ENCODE results near the gene GPC5. TPM values are rescaled to one million over a fixed set of nuclear protein-coding genes. Genes with fewer than 3 reads are reported as not detected.
A peak's percentile ranks its signal among the peaks of the same experiment; 100 is the strongest.

Gene GPC5
- total and polyA plus RNA-seq, 9 of the 15 experiments (the other 6 are each of a cell fraction or from before 2014, with no cell fraction given): 0.18 to 0.27 TPM; not detected in 7

DNA sequence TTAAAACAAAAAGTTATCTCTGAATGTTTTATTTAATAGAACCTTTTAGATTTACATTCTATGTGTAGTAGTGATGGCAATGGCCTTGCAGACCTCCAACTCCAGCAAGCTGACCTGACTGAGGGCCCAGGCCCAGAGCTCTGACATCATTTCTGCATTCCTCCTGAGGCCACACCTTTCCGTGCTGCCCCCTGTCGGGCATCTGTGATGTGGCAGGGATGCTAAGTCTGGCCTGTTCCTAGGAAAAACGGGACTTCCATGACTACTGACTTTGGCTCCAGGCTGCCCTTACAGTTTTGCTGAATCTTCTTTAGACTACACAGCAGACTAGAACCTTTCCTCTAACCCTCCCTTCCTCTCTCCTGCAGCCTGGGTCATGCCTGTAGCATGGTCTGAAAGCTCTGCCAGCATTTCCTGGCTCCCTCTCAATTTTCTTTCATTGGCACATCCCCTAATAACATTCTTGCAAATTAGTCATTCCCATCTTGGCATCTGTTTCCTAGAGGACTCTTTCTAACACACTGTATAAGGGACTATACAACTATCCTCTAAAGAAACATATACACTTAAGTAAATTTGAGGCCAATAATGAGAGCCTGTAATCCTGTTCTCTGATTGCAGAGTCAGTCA is 249.1 kb downstream of the GPC5 start (continued):
- peak; percentile 79 for TF ChIP-seq CTCFL (IDR thresholded peaks at IDR 0.05; ENCODE audit: borderline replicate concordance, insufficient read depth, low read depth, low read length, poor library complexity, severe bottlenecking)
- no peak for TF ChIP-seq FIP1L1 (IDR thresholded peaks at IDR 0.05; ENCODE audit: low read depth, low read length, poor library complexity, severe bottlenecking)
- peak; percentile 70; the same call in 1 of the 2 replicates for TF ChIP-seq JUND (IDR thresholded peaks at IDR 0.05; ENCODE audit: borderline replicate concordance, low read depth, low read length)
- no peak for TF ChIP-seq JUND (tag; IDR thresholded peaks at IDR 0.05; ENCODE audit: borderline replicate concordance, low read depth, low read length)

DNA sequence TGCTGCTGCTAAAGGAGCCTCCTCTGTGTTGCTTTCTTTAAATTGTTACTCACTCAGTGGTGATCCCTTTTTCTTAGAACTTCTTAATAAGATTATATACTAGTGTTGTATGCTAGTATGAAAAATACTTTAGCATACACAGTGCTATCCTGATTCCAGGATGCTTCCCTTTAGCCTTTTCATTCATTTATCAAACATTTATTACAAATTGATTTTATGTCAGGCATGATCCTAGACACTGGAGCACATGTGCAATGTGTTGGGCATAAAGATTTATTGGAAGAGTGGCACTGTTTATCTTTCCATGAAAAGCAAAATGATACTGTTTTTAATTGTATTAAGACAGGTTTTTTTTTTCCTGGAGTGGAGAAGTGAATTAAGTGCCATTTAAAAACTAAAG is 249.6 kb downstream of the GPC5 start:
- no peak overlapping the region for H3K4me2 ChIP-seq (ENCODE audit: insufficient read depth, low read length)
- no peaks in the 10 kb centered on the region for H3K4me1 ChIP-seq (replicated peaks in 1 of 2; ENCODE audit: control insufficient read depth in 2 of 2, insufficient read depth in 2 of 2, low read length in 2 of 2)
- H4K20me1 ChIP-seq (replicated peaks; ENCODE audit: control insufficient read depth, insufficient read depth, low read length): no peaks in the 10 kb centered on the region
- H3K9me3 ChIP-seq (replicated peaks; ENCODE audit: control insufficient read depth, insufficient read depth, low read depth, low read length): 0 out of 2 replicates have a peak, but pooled peaks cover 4% of the 10 kb centered on the region
- intact Hi-C loops (cut with micrococcal nuclease) (no loop called here), in situ Hi-C loops (cut with MboI) (no loop called here)
- H3K79me2 ChIP-seq (ENCODE audit: control insufficient read depth, insufficient read depth, low read length): no peaks in the 10 kb centered on the region
- no TSS peak for BruUV-seq (replicated peaks)
- no peak overlapping the region for H3K9ac ChIP-seq (ENCODE audit: insufficient read depth in 1 of 2, low read depth in 2 of 2, low read length in 2 of 2)
- ChIA-PET POLR2A (no interaction called here), CTCF (ENCODE audit: low intra/inter-chr PET ratio) (interaction anchor here (0.5 kb wide), 1 partner anchor 514 kb away, joined by 3 read pairs; no protein-coding TSS in a partner anchor)
- H3K36me3 ChIP-seq (ENCODE audit: control insufficient read depth, insufficient read depth, low read length): no peaks in the 10 kb centered on the region
- DNase-seq (ENCODE audit: extremely low read depth in 1 of 4, low spot score in 3 of 4): no peak
- H2AFZ ChIP-seq (ENCODE audit: low read depth, low read length): no peak overlapping the region
- no peak overlapping the region for H3K4me3 ChIP-seq
- ATAC-seq: no peak
- no peak for FAIRE-seq
- no peaks in the 10 kb centered on the region for H3K9me1 ChIP-seq (ENCODE audit: control insufficient read depth, insufficient read depth, low read length)
- H3K27ac ChIP-seq (ENCODE audit: extremely low read depth, low read depth, low read length): no peak overlapping the region
- TF ChIP-seq KLF10 (CRISPR knock-in tag; IDR thresholded peaks at IDR 0.05) (0 out of 2 replicates have a peak, but pooled peaks have one; percentile 37), ZNF280A (IDR thresholded peaks at IDR 0.05; ENCODE audit: low read depth, partially characterized antibody) (no peak), TEAD2 (tag; IDR thresholded peaks at IDR 0.05) (0 out of 2 replicates have a peak, but pooled peaks have one; percentile 31), PYGO2 (tag; IDR thresholded peaks at IDR 0.05) (no peak)
- H3K27me3 ChIP-seq (ENCODE audit: control insufficient read depth in 2 of 2, insufficient read depth in 2 of 2, low read length in 2 of 2): no peaks in the 10 kb centered on the region
